ENCODE results near the gene BICD1. TPM values are rescaled to one million over a fixed set of nuclear protein-coding genes. Genes with fewer than 3 reads are reported as not detected.

Gene BICD1
- total and polyA plus RNA-seq, 12 donors, result 2.5 to 14.7 (median 9.2) TPM

GRCh38 chr12:32211066-32211899, 104.6 kb downstream of the BICD1 start:
- ATAC-seq (peak in 1 of 8 donors; percentile 34), DNase-seq (no peak)
- Histone ChIP-seq H3K36me3 (peaks cover 0 to 4% (median 0%) of the 10 kb centered on the region in 9 donors), H3K27me3 (no peaks in the 10 kb centered on the region), H3K27ac (no peak overlapping the region), H3K9me3 (no peaks in the 10 kb centered on the region), H3K4me1 (peaks cover 0 to 15% (median 13%) of the 10 kb centered on the region in 9 donors), H3K4me3 (no peak overlapping the region)
- WGBS, 2 donors, result 74 to 75% methylated on average over 2 of the region's 2 CpGs
- intact Hi-C loops (cut with DNase I), result no loop called here
- no peak for TF ChIP-seq CTCF (IDR thresholded peaks at IDR 0.05)

DNA sequence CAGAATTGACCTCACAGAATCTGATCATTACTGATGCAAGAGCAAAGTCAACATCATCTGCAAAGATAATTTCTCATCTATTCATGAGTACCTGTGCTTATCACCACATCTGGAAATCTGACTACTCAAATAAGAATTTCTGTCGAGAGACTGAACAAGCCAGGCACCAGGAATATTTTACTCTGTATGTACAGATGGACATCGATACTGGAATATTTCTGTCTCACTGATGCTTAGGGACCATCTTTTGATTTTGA, 105.2 kb downstream of the BICD1 start:
- ATAC-seq, result no peak
- no peak overlapping the region for H3K4me3 ChIP-seq
- H3K36me3 ChIP-seq, result peaks cover 0 to 9% (median 3%) of the 10 kb centered on the region in 9 donors
- no peak for DNase-seq
- no peak overlapping the region for H3K27ac ChIP-seq
- no peaks in the 10 kb centered on the region for H3K27me3 ChIP-seq
- 75 to 76% methylated on average over 2 of the region's 2 CpGs for WGBS, 2 donors
- H3K9me3 ChIP-seq, result no peaks in the 10 kb centered on the region
- intact Hi-C loops (cut with DNase I), result no loop called here
- H3K4me1 ChIP-seq, result peaks cover 0 to 15% (median 13%) of the 10 kb centered on the region in 9 donors
- TF ChIP-seq CTCF (IDR thresholded peaks at IDR 0.05), result no peak

DNA sequence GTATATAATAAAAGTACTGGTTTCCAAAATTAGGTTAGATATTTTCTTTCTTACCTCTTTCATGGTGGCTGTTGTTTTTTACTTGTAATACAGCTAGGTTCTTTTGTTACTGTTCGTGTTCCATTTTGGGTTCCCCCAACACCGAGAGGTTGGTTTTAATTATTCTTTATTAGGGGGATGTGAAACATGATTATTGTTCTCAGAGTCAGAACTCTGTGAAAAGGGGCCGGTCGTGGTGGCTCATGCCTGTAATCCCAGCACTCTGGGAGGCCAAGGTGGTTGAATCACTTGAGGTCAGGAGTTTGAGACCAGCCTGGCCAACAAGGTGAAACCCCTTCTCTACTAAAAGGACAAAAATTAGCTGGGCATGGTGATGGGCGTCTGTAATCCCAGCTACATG, 108.1 kb downstream of the BICD1 start:
- no peak for ATAC-seq
- no peaks in the 10 kb centered on the region for H3K27me3 ChIP-seq
- no peaks in the 10 kb centered on the region for H3K9me3 ChIP-seq
- 96 to 97% methylated on average over 5 of the region's 5 CpGs for whole genome bisulfite sequencing, 2 donors
- no peak for TF ChIP-seq CTCF (IDR thresholded peaks at IDR 0.05)
- DNase-seq, result no peak
- H3K4me3 ChIP-seq, result no peak overlapping the region
- H3K36me3 ChIP-seq, result peaks cover 0 to 28% (median 11%) of the 10 kb centered on the region in 9 donors
- no peak overlapping the region for H3K27ac ChIP-seq
- peaks cover 0 to 15% (median 13%) of the 10 kb centered on the region in 9 donors for H3K4me1 ChIP-seq
- intact Hi-C loops (cut with DNase I), result no loop called here

DNA sequence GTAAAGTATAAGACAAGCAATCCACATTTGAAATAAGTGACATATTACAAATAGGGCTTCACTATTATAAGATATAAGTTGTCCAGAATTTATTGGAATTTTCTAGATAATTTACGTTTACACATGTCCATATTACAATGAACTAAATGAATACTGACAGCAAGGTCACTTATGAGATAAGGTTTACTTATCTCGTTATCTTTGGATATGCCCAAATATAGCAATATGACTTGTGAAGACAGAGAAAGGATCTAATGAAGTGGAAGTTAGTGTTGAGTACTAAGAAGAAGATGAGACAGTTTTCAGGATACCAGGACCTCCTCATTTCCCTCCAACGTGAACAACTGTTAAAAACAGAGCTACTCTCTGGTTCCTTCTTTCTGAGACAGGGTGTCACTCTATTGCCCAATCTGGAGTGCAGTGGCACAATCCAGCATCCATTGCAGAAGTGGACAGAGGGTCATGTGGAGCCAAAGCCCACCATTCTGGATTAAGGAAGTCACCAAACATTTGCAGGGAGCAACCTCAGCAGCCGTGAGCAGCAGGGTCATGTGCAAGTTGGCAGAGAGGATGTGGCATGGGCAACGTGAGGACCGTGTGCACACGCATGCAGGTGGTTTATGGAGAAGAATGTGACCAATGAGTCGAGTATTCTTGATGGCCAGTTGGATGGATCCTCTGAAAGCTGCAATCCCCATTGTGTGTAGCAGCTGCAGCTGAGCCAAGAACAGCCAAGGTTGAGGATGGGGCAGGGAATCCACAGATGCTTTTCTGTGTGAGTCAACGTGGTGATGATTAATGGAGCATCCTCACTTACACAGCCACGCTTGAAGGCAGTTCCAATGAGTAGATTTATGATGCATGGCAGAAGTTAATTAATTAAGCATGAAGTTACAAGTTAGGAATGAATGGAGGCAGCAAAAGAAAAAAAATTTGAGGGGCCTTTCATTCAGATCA, 111.0 kb downstream of the BICD1 start:
- Histone ChIP-seq H3K4me3 (no peak overlapping the region), H3K27me3 (no peaks in the 10 kb centered on the region), H3K36me3 (peaks cover 0 to 28% (median 11%) of the 10 kb centered on the region in 9 donors), H3K27ac (no peak overlapping the region), H3K9me3 (no peaks in the 10 kb centered on the region), H3K4me1 (no peaks in the 10 kb centered on the region)
- ATAC-seq (peak in 1 of 8 donors; percentile 39), DNase-seq (no peak)
- TF ChIP-seq CTCF (IDR thresholded peaks at IDR 0.05), result no peak
- WGBS, 2 donors, result 86 to 91% methylated on average over 10 of the region's 10 CpGs
- intact Hi-C loops (cut with DNase I), result no loop called here
